ENCODE results near the gene IL34. TPM values are rescaled to one million over a fixed set of nuclear protein-coding genes. Genes with fewer than 3 reads are reported as not detected.

IL34 gene
- total and polyA plus RNA-seq, 2 donors from 2014 or later: 5.9 to 7.4 TPM

- Histone ChIP-seq H3K9ac (ENCODE audit: low read length in 3 of 3) (no peak overlapping the region), H3K27me3 (ENCODE audit: control insufficient read depth, insufficient read depth, low read length) (no peaks in the 10 kb centered on the region), H3K27ac (ENCODE audit: low read depth in 2 of 2, low read length in 2 of 2) (no peak overlapping the region), H3K4me1 (ENCODE audit: control insufficient read depth in 2 of 3, insufficient read depth in 2 of 3, low read depth in 1 of 3, low read length in 3 of 3) (peaks cover 0 to 31% (median 3%) of the 10 kb centered on the region in 3 donors), H3K4me3 (ENCODE audit: low read length in 3 of 3) (no peak overlapping the region), H3K9me3 (ENCODE audit: control insufficient read depth in 2 of 3, insufficient read depth in 1 of 3, low read length in 3 of 3) (no peaks in the 10 kb centered on the region), H3K36me3 (ENCODE audit: control insufficient read depth in 2 of 3, insufficient read depth in 3 of 3, low read length in 3 of 3) (peaks cover 0 to 15% (median 6%) of the 10 kb centered on the region in 3 donors)
- peak; percentile 62 for TF ChIP-seq CTCF (IDR thresholded peaks at IDR 0.05; ENCODE audit: borderline replicate concordance, extremely low read depth, insufficient read depth)
- FAIRE-seq: no peak
- peak in 4 of 5 donors; percentile 31 to 78 (median 56) for DNase-seq
- intact Hi-C loops (cut with DNase I): loop anchor here (5.0 kb wide), 1 partner anchor 92 kb away; no protein-coding TSS in a partner anchor
These were observed 33.5 kb downstream of the IL34 start for GRCh38 chr16:70679671-70680494.

DNA sequence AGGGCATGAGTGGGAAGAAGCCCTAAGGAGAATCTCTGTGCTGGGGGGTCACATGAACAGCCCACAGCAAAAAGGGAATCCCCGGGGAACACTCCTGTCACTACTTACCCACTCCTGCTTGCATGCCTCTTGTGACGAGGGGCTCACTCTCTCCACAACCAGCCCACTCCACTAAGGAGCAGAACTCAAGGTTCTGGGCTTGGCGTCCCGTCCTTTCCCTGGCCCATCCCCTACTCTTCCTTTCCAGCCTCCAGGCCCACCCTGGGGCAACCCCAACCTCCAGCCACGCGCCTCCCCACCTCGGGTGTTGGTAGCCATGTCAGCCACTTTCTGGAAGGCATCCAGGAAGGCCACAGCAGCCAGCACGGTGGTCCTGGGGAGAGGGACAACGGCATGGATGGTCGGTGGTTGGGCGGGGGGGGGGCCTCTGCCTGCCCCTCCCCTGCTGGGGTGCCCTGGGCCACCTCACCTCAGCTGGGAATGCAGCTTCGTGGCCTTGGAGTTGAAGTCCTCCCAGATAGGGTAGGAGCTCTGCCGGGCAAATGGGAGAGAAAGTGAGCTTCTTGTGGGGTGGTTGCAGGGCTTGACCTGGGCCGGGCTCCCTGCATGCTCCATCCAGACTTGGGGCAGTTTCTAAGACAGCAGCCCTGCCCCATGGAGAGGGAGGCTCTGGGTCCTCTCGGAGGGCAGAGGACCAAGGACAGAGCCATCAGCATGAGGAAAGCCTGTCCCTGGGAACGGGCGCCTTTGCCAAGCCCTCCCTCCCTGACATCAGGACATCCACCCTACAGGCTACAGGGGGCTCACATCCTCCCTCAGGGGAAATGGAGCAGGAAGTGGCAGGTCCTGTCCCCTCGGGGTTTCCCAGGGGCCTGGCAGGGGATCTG lies 34.4 kb downstream of the IL34 start:
- Histone ChIP-seq H3K27ac (ENCODE audit: low read depth in 2 of 2, low read length in 2 of 2) (peak overlapping the region in 1 of 2 donors; percentile 47), H3K9me3 (ENCODE audit: control insufficient read depth in 2 of 3, insufficient read depth in 1 of 3, low read length in 3 of 3) (no peaks in the 10 kb centered on the region), H3K27me3 (ENCODE audit: control insufficient read depth, insufficient read depth, low read length) (no peaks in the 10 kb centered on the region), H3K36me3 (ENCODE audit: control insufficient read depth in 2 of 3, insufficient read depth in 3 of 3, low read length in 3 of 3) (peaks cover 0 to 15% (median 3%) of the 10 kb centered on the region in 3 donors), H3K9ac (ENCODE audit: low read length in 3 of 3) (no peak overlapping the region), H3K4me3 (ENCODE audit: low read length in 3 of 3) (no peak overlapping the region), H3K4me1 (ENCODE audit: control insufficient read depth in 2 of 3, insufficient read depth in 2 of 3, low read depth in 1 of 3, low read length in 3 of 3) (peaks cover 0 to 31% (median 3%) of the 10 kb centered on the region in 3 donors)
- intact Hi-C loops (cut with DNase I): no loop called here
- no peak for TF ChIP-seq CTCF (IDR thresholded peaks at IDR 0.05; ENCODE audit: borderline replicate concordance, extremely low read depth, insufficient read depth)
- DNase-seq (peak in 2 of 5 donors; percentile 49 to 63), FAIRE-seq (no peak)

DNA sequence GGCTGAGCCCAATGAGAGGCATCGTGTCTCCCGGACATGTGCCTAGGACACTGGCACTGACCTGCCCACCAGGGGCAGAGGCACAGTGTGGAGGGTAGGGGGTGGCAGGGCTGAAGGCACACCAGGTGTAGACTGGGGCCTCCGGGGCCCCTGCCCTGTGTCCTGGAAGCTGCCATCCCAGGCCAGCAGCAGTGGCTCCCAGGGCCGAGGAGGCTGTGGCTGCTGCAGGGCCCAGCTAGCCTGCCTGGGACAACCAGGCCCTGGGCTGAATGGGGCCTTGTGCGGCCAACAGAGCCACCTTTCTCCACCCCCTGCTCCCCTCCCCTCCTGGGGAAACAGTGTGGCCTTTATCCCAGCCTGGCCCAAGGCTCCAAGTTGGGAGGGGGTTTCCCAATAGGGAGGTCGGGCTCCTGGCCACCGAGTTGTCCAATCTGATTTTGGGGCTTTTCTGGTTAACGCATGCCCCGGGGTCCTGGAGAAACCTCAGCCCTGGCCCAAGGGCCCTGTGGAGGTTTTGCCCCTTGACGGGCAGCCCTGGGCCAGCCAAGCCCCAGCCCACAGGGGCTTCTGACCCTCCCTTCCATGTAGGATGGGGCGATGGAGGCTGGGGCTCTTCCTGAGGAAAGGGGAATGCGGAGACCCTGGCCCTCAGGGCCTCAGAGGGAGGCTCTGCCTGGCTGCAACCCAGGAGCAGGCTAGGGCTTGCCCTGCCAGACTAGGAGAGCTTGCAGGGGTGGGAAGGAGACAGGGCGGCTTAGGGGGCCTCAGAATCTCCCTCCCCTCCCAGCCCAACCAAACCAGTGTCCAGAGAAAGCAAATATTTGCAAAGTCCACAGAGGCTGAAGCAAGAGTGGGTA lies 35.3 kb downstream of the IL34 start:
- peaks cover 0 to 9% (median 2%) of the 10 kb centered on the region in 3 donors for H3K36me3 ChIP-seq (ENCODE audit: control insufficient read depth in 2 of 3, insufficient read depth in 3 of 3, low read length in 3 of 3)
- no peaks in the 10 kb centered on the region for H3K9me3 ChIP-seq (ENCODE audit: control insufficient read depth in 2 of 3, insufficient read depth in 1 of 3, low read length in 3 of 3)
- DNase-seq (peak in 1 of 5 donors; percentile 79), FAIRE-seq (no peak)
- peaks cover 0 to 37% (median 3%) of the 10 kb centered on the region in 3 donors for H3K4me1 ChIP-seq (ENCODE audit: control insufficient read depth in 2 of 3, insufficient read depth in 2 of 3, low read depth in 1 of 3, low read length in 3 of 3)
- intact Hi-C loops (cut with DNase I): no loop called here
- H3K9ac ChIP-seq (ENCODE audit: low read length in 3 of 3): peak overlapping the region in 2 of 3 donors; percentile 7 to 32
- peak overlapping the region in 1 of 2 donors; percentile 47 for H3K27ac ChIP-seq (ENCODE audit: low read depth in 2 of 2, low read length in 2 of 2)
- TF ChIP-seq CTCF (IDR thresholded peaks at IDR 0.05; ENCODE audit: borderline replicate concordance, extremely low read depth, insufficient read depth): no peak
- H3K4me3 ChIP-seq (ENCODE audit: low read length in 3 of 3): no peak overlapping the region
- no peaks in the 10 kb centered on the region for H3K27me3 ChIP-seq (ENCODE audit: control insufficient read depth, insufficient read depth, low read length)

Data from kidney (tissue), 14 donors.